IPS-NIHi7 (cell line): ENCODE measurements around the gene CAMTA1.

ENCODE experiments used
- DNase-seq: peaks from one replicate; pipeline ENCODE4 v3.0.0; 2012; ENCODE audit warnings: mixed read lengths; ENCODE audit errors: extremely low spot score

The CAMTA1 gene

GRCh38 chr1:6956488-6957159 lies 171.4 kb downstream of the CAMTA1 start:
- peak; percentile 49 for DNase-seq

GRCh38 chr1:6957341-6957740 lies 172.1 kb downstream of the CAMTA1 start:
- DNase-seq, result no peak

DNA sequence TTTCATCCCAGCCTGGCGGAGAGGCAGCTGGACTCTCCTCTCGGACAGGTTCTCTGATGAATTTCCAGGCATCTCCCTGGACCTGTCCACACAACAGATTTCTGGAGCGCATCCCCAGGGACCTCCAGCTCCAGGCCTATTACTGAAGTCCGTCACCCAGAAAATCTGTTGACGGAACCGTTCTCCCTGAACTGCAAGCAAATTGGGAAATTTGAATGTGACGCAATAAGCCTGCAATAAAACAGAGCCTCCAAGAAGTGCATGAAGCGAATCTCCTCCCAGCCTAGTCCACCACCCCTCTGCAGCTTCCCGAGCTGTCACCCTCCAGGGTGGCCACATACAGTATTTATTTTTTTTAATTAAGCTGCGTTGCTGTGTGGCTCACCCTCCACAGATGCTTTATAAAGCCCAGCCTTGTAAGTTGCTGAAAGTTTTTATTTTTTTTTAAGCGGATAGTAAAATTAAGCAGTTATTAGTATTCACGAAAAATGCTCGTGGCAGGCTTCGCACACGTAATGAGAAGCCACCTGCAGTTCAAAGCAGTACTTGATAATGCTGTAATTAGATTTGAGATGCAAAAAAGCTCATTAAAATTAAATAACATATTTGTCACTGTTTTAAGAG lies 173.3 kb downstream of the CAMTA1 start:
- no peak for DNase-seq

DNA sequence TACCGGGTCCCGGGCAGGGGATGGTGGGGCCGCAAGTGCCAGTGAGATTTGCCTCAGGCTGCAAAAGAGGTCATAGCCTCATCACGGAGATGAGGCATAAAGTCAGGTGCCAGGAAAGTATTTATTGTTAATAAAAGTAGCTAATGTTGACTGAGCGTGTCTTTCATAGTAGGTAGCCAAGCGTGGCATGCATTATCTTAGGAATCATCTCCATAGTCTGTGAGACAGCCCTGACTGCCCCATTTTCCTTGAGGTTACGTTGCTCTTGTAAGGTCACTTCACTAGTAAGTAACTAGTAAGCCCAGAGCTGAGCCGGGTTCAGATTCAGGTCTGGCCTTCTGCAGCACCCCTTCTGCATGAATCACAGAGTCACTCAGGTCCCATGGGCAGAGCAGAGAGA lies 174.2 kb downstream of the CAMTA1 start:
- no peak for DNase-seq

DNA sequence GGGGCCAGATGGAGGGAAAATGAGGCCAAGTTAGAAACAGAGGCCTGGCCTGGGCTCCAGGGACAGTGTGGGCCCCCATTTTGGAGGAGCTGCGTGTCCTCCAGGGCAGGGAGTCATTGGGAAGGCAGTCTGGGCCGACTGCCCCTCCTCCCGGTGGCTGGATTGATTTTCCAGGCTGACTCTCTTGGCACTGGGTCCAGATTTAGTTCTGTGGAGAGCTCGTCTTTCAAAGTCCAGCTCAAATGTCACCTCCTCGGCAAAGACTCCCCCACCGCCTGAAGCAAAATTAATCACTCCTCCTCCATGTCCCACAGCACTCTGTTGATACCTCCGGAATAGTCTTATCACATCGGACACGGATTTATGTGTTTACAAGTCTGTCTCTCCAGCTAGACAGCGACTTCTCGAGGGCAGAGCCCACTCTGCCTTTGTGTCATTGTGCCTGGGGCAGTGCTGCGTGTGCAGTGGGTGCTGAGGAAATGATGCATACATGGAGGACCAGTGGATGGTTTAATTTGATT lies 175.1 kb downstream of the CAMTA1 start:
- DNase-seq, result no peak

DNA sequence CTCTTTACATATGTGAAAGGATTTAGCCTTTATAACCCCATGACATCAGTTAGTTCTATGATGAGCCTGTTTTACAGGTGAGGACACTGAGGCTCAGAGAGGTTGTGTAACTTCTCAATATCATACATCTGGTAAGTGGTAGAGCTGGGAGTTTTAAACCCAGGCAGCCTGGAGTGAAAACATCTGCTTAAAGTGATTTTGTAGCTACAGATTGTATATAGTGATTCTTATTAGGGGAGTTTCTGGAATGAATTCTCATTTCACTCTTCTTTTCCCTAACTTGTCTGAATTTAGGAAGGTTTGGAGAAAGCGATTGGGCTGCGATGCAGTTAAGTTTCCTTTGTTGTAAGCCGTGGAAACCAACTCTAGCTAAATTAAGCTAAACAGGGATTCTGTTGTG lies 175.6 kb downstream of the CAMTA1 start:
- no peak for DNase-seq

DNA sequence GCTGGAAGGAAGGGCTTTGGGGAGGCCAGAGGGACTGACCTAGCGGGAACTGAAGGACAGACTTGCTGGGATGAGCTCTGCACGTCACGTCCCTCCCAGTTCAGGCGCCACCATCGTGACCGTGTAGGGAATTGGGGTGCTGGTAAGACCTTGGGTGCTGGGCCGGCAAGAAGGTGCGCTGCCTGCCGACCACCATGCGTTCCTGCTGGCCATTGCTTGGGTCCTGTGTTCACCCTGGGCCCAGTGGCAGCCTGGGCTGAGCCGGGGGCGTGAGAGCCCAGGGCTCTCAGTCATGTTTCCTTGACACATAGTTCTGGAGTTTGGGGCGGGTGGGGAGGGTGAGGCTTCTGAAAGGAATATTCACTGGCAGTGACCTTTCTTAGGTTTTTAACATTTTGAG lies 176.0 kb downstream of the CAMTA1 start:
- no peak for DNase-seq

GRCh38 chr1:6961905-6962477 lies 176.7 kb downstream of the CAMTA1 start:
- no peak for DNase-seq

DNA sequence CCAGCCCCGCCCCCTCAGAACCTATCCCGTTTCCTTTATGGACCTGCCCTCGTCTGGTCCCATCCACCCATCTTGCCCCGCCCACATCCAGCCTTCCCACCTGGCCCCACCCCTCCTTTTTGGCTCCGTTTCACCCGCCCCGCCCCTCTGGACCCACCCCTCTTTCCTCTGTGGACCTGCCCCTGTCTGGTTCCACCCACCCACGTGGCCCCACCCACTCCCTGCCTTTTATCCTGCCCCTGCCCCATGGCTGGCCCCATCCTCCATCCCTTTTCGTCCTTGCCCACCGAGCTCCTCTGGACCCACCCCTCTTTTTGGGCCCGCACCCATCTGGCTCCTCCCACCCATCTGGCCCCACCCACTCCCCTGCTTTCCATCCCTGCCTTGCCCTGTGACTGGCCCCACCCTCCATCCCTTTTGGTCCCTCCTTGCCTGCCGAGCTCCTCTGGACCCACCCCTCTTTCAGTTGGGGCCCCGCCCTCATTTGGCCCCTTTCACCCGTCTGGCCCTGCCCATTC lies 177.3 kb downstream of the CAMTA1 start:
- DNase-seq, result peak; percentile 91

- peak; percentile 97 for DNase-seq
Observed at GRCh38 chr1:6962996-6963911, 178.0 kb downstream of the CAMTA1 start.

DNA sequence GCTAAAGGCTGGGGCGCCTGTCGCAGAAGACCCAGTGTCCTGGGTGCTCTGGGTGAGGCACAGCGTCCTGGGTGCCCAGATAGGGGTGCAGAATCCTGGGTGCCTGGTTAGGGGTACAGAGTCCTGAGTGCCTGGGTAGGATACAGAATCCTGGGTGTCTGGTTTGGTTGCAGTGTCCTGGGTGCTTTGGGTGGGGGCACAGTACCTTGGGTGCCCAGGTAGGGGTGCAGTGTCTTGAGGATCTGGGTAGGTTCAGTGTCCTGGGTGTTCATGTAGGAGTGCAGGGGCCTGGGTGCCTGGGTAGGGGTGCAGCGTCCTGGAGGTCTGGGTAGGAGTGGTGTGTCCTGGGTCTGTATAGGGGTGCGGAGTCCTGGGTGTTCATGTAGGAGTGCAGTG lies 178.7 kb downstream of the CAMTA1 start:
- DNase-seq, result no peak

DNA sequence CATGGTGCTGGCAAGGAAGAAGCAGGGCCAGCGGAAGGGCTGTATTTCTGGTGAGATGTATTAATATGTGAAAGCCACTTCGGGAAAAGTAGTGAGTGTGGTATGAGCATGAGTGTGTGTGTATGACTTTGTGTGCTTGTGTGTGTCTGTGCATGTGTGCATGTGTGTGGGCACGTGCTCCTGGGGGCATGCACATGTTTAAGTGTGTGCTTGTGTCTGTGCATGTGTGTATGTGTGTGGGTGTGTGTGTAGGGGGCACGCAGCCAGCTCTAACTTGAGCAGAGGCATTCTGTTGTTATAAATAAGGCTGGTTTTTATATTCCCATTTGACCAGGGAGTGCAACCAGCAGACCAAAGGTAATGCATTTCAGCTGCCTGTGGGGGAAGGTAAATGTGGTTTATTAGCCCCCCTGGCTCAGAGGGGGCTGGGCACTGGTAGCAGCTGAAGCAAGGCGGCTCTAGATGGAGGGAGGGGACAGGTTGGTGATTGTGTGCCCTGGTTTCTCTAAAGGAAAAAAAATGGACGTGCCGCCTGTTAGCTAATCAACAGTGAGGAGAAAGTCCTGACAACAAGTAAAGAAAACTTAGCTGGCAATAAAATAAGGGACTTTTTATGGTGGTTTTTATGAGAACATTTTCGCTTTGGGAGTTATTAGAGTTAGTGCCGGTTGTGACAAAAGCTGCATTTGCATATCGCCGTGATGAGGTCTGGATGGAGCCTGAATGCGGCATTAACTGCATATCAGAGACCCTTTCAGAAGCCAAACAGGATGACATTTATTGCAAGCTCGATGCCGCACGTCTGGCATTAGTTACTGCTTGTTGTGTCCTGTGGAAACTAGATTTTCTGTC lies 180.1 kb downstream of the CAMTA1 start:
- no peak for DNase-seq

DNA sequence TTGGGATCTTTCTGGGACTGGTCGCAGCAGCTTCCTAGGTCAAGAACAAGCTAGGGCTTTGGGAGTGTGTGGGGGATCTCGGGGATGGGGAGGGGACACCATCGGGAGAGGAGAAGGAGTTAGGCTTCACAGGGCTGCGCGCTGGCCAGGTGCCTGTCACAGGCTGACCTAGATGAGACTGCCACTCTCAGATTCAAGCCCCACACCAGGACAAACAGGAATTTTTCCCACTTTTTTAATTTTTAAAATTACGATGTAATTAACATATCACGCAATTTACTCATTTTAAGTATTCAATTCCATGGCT lies 180.6 kb downstream of the CAMTA1 start:
- DNase-seq, result no peak

GRCh38 chr1:6966326-6966725 lies 181.1 kb downstream of the CAMTA1 start:
- DNase-seq, result no peak

GRCh38 chr1:6967431-6968111 lies 182.3 kb downstream of the CAMTA1 start:
- DNase-seq, result no peak

DNA sequence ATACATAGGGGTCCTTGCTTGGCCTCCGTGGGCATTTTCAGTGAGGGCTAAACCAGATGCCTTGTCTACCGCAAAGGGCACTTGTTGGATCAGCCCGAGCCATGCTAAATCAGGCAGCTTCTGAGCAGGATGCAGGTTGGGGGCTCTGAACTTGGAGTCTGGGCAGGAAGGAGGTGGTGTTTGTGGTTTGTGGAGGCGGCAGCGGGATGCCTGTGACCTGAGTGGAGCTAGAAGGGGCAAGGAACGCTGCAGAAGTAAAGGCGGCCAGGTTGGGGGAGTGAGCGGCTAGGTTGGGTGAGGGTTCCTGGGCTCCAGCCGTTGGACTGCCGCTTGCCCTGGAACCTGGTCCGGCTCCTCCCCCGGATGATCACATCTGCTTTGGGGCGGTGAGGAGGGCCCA lies 183.9 kb downstream of the CAMTA1 start:
- no peak for DNase-seq

- no peak for DNase-seq
Observed at GRCh38 chr1:6969762-6970161, 184.5 kb downstream of the CAMTA1 start.

DNA sequence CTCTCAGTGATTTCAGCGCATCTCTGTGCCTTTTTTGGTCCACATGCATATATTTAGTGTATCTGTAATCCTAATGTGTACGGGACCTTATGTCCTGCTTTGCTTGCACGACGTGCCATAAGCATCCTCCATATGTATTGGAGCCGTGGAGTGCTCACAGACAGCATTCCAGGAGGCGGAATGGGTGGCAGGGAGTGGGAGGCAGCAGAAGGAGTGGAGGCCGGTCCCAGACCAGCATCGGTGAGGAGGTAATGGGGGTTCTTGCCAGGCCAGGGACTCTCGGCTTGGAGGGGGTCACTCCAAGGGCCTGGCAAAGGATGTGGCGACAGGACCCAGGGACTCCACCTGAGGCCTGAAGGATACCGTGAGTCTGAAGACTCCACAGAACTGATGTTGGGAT lies 185.0 kb downstream of the CAMTA1 start:
- no peak for DNase-seq

GRCh38 chr1:6971048-6971447 lies 185.8 kb downstream of the CAMTA1 start:
- DNase-seq, result no peak

GRCh38 chr1:6971699-6972098 lies 186.4 kb downstream of the CAMTA1 start:
- no peak for DNase-seq

GRCh38 chr1:6972399-6972798 lies 187.1 kb downstream of the CAMTA1 start:
- no peak for DNase-seq
